H9 (cell line): ENCODE results near the gene CENPP. TPM values are rescaled to one million over a fixed set of nuclear protein-coding genes. Genes with fewer than 3 reads are reported as not detected.

Experiments used
- DNase-seq: peaks from one replicate; pipeline ENCODE4 v3.0.0-alpha.2; 2017
- H2AFZ ChIP-seq: one replicate; pipeline ENCODE4 v1.6.1; 2013; ENCODE audit warnings: mild to moderate bottlenecking, low read length, control low read depth, moderate library complexity
- H2AK5ac ChIP-seq: 2 replicates; pipeline ENCODE4 v1.6.1; 2013; ENCODE audit warnings: low read length, control low read depth, mixed read lengths; ENCODE audit not compliant: insufficient read length
- H2BK120ac ChIP-seq: one replicate; pipeline ENCODE4 v1.6.1; 2013; ENCODE audit warnings: low read depth, mild to moderate bottlenecking, low read length, control low read depth, inconsistent platforms; ENCODE audit not compliant: poor library complexity, severe bottlenecking
- H2BK12ac ChIP-seq: 2 replicates; pipeline ENCODE4 v1.6.1; 2013; ENCODE audit warnings: low read length, control low read depth, mixed read lengths, low read depth; ENCODE audit not compliant: insufficient read length
- H2BK15ac ChIP-seq: 2 replicates; pipeline ENCODE4 v1.6.1; 2013; ENCODE audit warnings: low read depth, low read length, control low read depth
- H2BK20ac ChIP-seq: one replicate; pipeline ENCODE4 v1.6.1; 2013; ENCODE audit warnings: low read depth, mild to moderate bottlenecking, low read length, control low read depth, inconsistent platforms; ENCODE audit not compliant: poor library complexity, severe bottlenecking
- H2BK5ac ChIP-seq: 2 replicates; pipeline ENCODE4 v1.6.1; 2013; ENCODE audit warnings: low read length, control low read depth, mixed read lengths; ENCODE audit not compliant: insufficient read length
- H3K14ac ChIP-seq: 2 replicates; pipeline ENCODE4 v1.6.1; 2013; ENCODE audit warnings: low read length, control low read depth; ENCODE audit not compliant: insufficient read depth
- H3K18ac ChIP-seq: 2 replicates; pipeline ENCODE4 v1.6.1; 2013; ENCODE audit warnings: low read depth, mild to moderate bottlenecking, mixed read lengths, low read length, control low read depth; ENCODE audit not compliant: insufficient read length
- H3K23ac ChIP-seq: 2 replicates; pipeline ENCODE4 v1.6.1; 2013; ENCODE audit warnings: low read length, control low read depth, mixed read lengths, low read depth; ENCODE audit not compliant: insufficient read length
- H3K23me2 ChIP-seq: 2 replicates; pipeline ENCODE4 v1.6.1; 2013; ENCODE audit warnings: low read depth, mild to moderate bottlenecking, mixed read lengths, low read length, control low read depth; ENCODE audit not compliant: insufficient read length, poor library complexity, severe bottlenecking
- H3K27ac ChIP-seq: 2 replicates; pipeline ENCODE4 v1.5.1; 2013; ENCODE audit warnings: low read length, control low read depth, mixed read lengths, low read depth; ENCODE audit not compliant: insufficient read length
- H3K27me3 ChIP-seq: 2 replicates; pipeline ENCODE4 v1.6.1; 2013; ENCODE audit warnings: low read length, control low read depth, inconsistent platforms; ENCODE audit not compliant: insufficient read depth
- H3K4ac ChIP-seq: 2 replicates; pipeline ENCODE4 v1.6.1; 2013; ENCODE audit warnings: low read depth, mild to moderate bottlenecking, control low read depth, inconsistent platforms, low read length, moderate library complexity
- H3K4me1 ChIP-seq: 2 replicates; pipeline ENCODE4 v1.6.1; 2013; ENCODE audit warnings: low read length, control low read depth, inconsistent platforms; ENCODE audit not compliant: insufficient read depth
- H3K4me2 ChIP-seq: 2 replicates; pipeline ENCODE4 v1.6.1; 2013; ENCODE audit warnings: low read length, control low read depth, mixed read lengths; ENCODE audit not compliant: insufficient read length, insufficient read depth
- H3K56ac ChIP-seq: 2 replicates; pipeline ENCODE4 v1.6.1; 2013; ENCODE audit warnings: low read depth, mild to moderate bottlenecking, mixed read lengths, low read length, control low read depth; ENCODE audit not compliant: insufficient read length
- H3K79me1 ChIP-seq: 2 replicates; pipeline ENCODE4 v1.6.1; 2013; ENCODE audit warnings: low read depth, mild to moderate bottlenecking, moderate library complexity, low read length, control low read depth, inconsistent platforms; ENCODE audit not compliant: insufficient read depth, poor library complexity, severe bottlenecking
- H3K79me2 ChIP-seq: 2 replicates; pipeline ENCODE4 v1.6.1; 2013; ENCODE audit warnings: low read length, control low read depth, inconsistent platforms; ENCODE audit not compliant: insufficient read depth
- H3K9ac ChIP-seq: 2 replicates; pipeline ENCODE4 v1.6.1; 2013; ENCODE audit warnings: low read length, control low read depth, mixed read lengths; ENCODE audit not compliant: insufficient read length; ENCODE audit errors: extremely low read depth
- H3K9me3 ChIP-seq: one replicate; pipeline ENCODE4 v1.6.1; 2013; ENCODE audit warnings: low read depth, low read length, inconsistent platforms; ENCODE audit not compliant: control insufficient read depth
- H3T11ph ChIP-seq: one replicate; pipeline ENCODE4 v1.6.1; 2013; ENCODE audit warnings: mild to moderate bottlenecking, low read length, control low read depth, inconsistent platforms
- H4K20me1 ChIP-seq: one replicate; pipeline ENCODE4 v1.6.1; 2013; ENCODE audit not compliant: control insufficient read depth, insufficient read length, insufficient read depth
- H4K5ac ChIP-seq: 2 replicates; pipeline ENCODE4 v1.6.1; 2013; ENCODE audit warnings: low read depth, mild to moderate bottlenecking, mixed read lengths, low read length, control low read depth; ENCODE audit not compliant: insufficient read length
- H4K8ac ChIP-seq: replicated peaks from 2 replicates; pipeline ENCODE4 v1.6.1; 2013; ENCODE audit warnings: low read length, control low read depth, mixed read lengths, low read depth; ENCODE audit not compliant: insufficient read length
- H4K91ac ChIP-seq: 2 replicates; pipeline ENCODE4 v1.6.1; 2013; ENCODE audit warnings: low read depth, mild to moderate bottlenecking, moderate library complexity, mixed read lengths, low read length, control low read depth; ENCODE audit not compliant: insufficient read length
- H3K27ac Mint-ChIP-seq, 3 experiments: 2 replicates in 2 of 3; 3 replicates in 1 of 3; pipeline ENCODE4 v1.8.0; 2020 to 2021; ENCODE audit warnings: mixed read lengths in 3 of 3, mild to moderate bottlenecking in 1 of 3, moderate library complexity in 1 of 3
- H3K27me3 Mint-ChIP-seq: 2 replicates; pipeline ENCODE4 v1.8.0; 2021; ENCODE audit warnings: low read depth, mild to moderate bottlenecking, moderate library complexity, mixed read lengths
- H3K36me3 Mint-ChIP-seq, 3 experiments: 2 replicates in 2 of 3; 3 replicates in 1 of 3; pipeline ENCODE4 v1.8.0; 2020 to 2021; ENCODE audit warnings: low read depth in 3 of 3, mixed read lengths in 3 of 3; ENCODE audit not compliant: insufficient read depth in 1 of 3
- H3K4me1 Mint-ChIP-seq, 2 experiments: 2 replicates each; pipeline ENCODE4 v1.8.0; 2020; ENCODE audit warnings: mixed read lengths in 2 of 2
- H3K4me3 Mint-ChIP-seq, 2 experiments: 2 replicates in 1 of 2; 3 replicates in 1 of 2; pipeline ENCODE4 v1.8.0; 2020 to 2021; ENCODE audit warnings: mild to moderate bottlenecking in 2 of 2, mixed read lengths in 2 of 2, moderate library complexity in 1 of 2
- H3K9me3 Mint-ChIP-seq, 2 experiments: 2 replicates in 1 of 2; 3 replicates in 1 of 2; pipeline ENCODE4 v1.8.0; 2020; ENCODE audit warnings: mild to moderate bottlenecking in 2 of 2, mixed read lengths in 2 of 2, moderate library complexity in 1 of 2
- CTCF ChIP-seq: fragments of 200-600 bp; sonication (generic); conservative IDR thresholded peaks from 3 replicates; pipeline ENCODE4 v1.8.0; 2021; ENCODE audit warnings: antibody characterized with exemption, mild to moderate bottlenecking
- total RNA-seq: library from RNA; stranded (reverse); gene quantifications from 2 replicates; pipeline ENCODE4 v1.2.1, GENCODE V29; 2021

Gene CENPP
- total RNA-seq, 1 experiment from 2014 or later, result 9.1 TPM

GRCh38 chr9:92564504-92564903 lies 238.8 kb downstream of the CENPP start:
- no peaks in the 10 kb centered on the region for H3K27me3 ChIP-seq
- H3K9ac ChIP-seq, result no peak overlapping the region
- H3K4me1 ChIP-seq, result no peaks in the 10 kb centered on the region
- no peak overlapping the region for H3K4me2 ChIP-seq
- H3K4me1 Mint-ChIP-seq, result peaks cover 4 to 9% of the 10 kb centered on the region in 2 experiments; a peak in 3 of 4 replicates
- no peak overlapping the region for H2BK5ac ChIP-seq
- no peak for TF ChIP-seq CTCF
- DNase-seq, result no peak
- no peak overlapping the region for H3K4ac ChIP-seq
- no peaks in the 10 kb centered on the region for H4K20me1 ChIP-seq
- H4K5ac ChIP-seq, result no peak overlapping the region
- no peaks in the 10 kb centered on the region for H3K36me3 Mint-ChIP-seq
- no peaks in the 10 kb centered on the region for H3K79me2 ChIP-seq
- no peak overlapping the region for H2BK20ac ChIP-seq
- no peak overlapping the region for H3K14ac ChIP-seq
- no peak overlapping the region for H3K4me3 Mint-ChIP-seq
- no peak overlapping the region for H3K56ac ChIP-seq
- H3K79me1 ChIP-seq, result no peaks in the 10 kb centered on the region
- no peak overlapping the region for H2AK5ac ChIP-seq
- no peaks in the 10 kb centered on the region for H3K23me2 ChIP-seq
- H3K27ac Mint-ChIP-seq, result no peak overlapping the region
- no peak overlapping the region for H2BK120ac ChIP-seq
- H3K23ac ChIP-seq, result no peak overlapping the region
- no peak overlapping the region for H4K91ac ChIP-seq
- no peaks in the 10 kb centered on the region for H3K9me3 ChIP-seq
- H3K18ac ChIP-seq, result no peak overlapping the region
- no peaks in the 10 kb centered on the region for H3K9me3 Mint-ChIP-seq
- H3K27me3 Mint-ChIP-seq, result no peaks in the 10 kb centered on the region
- no peak overlapping the region for H2BK12ac ChIP-seq
- H3T11ph ChIP-seq, result no peak overlapping the region
- no peak overlapping the region for H2AFZ ChIP-seq
- no peak overlapping the region for H4K8ac ChIP-seq
- no peak overlapping the region for H2BK15ac ChIP-seq
- no peak overlapping the region for H3K27ac ChIP-seq
